H9 (cell line): ENCODE measurements around the gene PAM. TPM values are rescaled to one million over a fixed set of nuclear protein-coding genes. Genes with fewer than 3 reads are reported as not detected.

ENCODE experiments used
- DNase-seq: peaks from one replicate; pipeline ENCODE4 v3.0.0-alpha.2; 2017
- H2AFZ ChIP-seq: one replicate; pipeline ENCODE4 v1.6.1; 2013; ENCODE audit warnings: mild to moderate bottlenecking, low read length, control low read depth, moderate library complexity
- H2AK5ac ChIP-seq: 2 replicates; pipeline ENCODE4 v1.6.1; 2013; ENCODE audit warnings: low read length, control low read depth, mixed read lengths; ENCODE audit not compliant: insufficient read length
- H2BK120ac ChIP-seq: one replicate; pipeline ENCODE4 v1.6.1; 2013; ENCODE audit warnings: low read depth, mild to moderate bottlenecking, low read length, control low read depth, inconsistent platforms; ENCODE audit not compliant: poor library complexity, severe bottlenecking
- H2BK12ac ChIP-seq: 2 replicates; pipeline ENCODE4 v1.6.1; 2013; ENCODE audit warnings: low read length, control low read depth, mixed read lengths, low read depth; ENCODE audit not compliant: insufficient read length
- H2BK15ac ChIP-seq: 2 replicates; pipeline ENCODE4 v1.6.1; 2013; ENCODE audit warnings: low read depth, low read length, control low read depth
- H2BK20ac ChIP-seq: one replicate; pipeline ENCODE4 v1.6.1; 2013; ENCODE audit warnings: low read depth, mild to moderate bottlenecking, low read length, control low read depth, inconsistent platforms; ENCODE audit not compliant: poor library complexity, severe bottlenecking
- H2BK5ac ChIP-seq: 2 replicates; pipeline ENCODE4 v1.6.1; 2013; ENCODE audit warnings: low read length, control low read depth, mixed read lengths; ENCODE audit not compliant: insufficient read length
- H3K14ac ChIP-seq: 2 replicates; pipeline ENCODE4 v1.6.1; 2013; ENCODE audit warnings: low read length, control low read depth; ENCODE audit not compliant: insufficient read depth
- H3K18ac ChIP-seq: 2 replicates; pipeline ENCODE4 v1.6.1; 2013; ENCODE audit warnings: low read depth, mild to moderate bottlenecking, mixed read lengths, low read length, control low read depth; ENCODE audit not compliant: insufficient read length
- H3K23ac ChIP-seq: 2 replicates; pipeline ENCODE4 v1.6.1; 2013; ENCODE audit warnings: low read length, control low read depth, mixed read lengths, low read depth; ENCODE audit not compliant: insufficient read length
- H3K23me2 ChIP-seq: 2 replicates; pipeline ENCODE4 v1.6.1; 2013; ENCODE audit warnings: low read depth, mild to moderate bottlenecking, mixed read lengths, low read length, control low read depth; ENCODE audit not compliant: insufficient read length, poor library complexity, severe bottlenecking
- H3K27ac ChIP-seq: 2 replicates; pipeline ENCODE4 v1.5.1; 2013; ENCODE audit warnings: low read length, control low read depth, mixed read lengths, low read depth; ENCODE audit not compliant: insufficient read length
- H3K27me3 ChIP-seq: 2 replicates; pipeline ENCODE4 v1.6.1; 2013; ENCODE audit warnings: low read length, control low read depth, inconsistent platforms; ENCODE audit not compliant: insufficient read depth
- H3K4ac ChIP-seq: 2 replicates; pipeline ENCODE4 v1.6.1; 2013; ENCODE audit warnings: low read depth, mild to moderate bottlenecking, control low read depth, inconsistent platforms, low read length, moderate library complexity
- H3K4me1 ChIP-seq: 2 replicates; pipeline ENCODE4 v1.6.1; 2013; ENCODE audit warnings: low read length, control low read depth, inconsistent platforms; ENCODE audit not compliant: insufficient read depth
- H3K4me2 ChIP-seq: 2 replicates; pipeline ENCODE4 v1.6.1; 2013; ENCODE audit warnings: low read length, control low read depth, mixed read lengths; ENCODE audit not compliant: insufficient read length, insufficient read depth
- H3K56ac ChIP-seq: 2 replicates; pipeline ENCODE4 v1.6.1; 2013; ENCODE audit warnings: low read depth, mild to moderate bottlenecking, mixed read lengths, low read length, control low read depth; ENCODE audit not compliant: insufficient read length
- H3K79me1 ChIP-seq: 2 replicates; pipeline ENCODE4 v1.6.1; 2013; ENCODE audit warnings: low read depth, mild to moderate bottlenecking, moderate library complexity, low read length, control low read depth, inconsistent platforms; ENCODE audit not compliant: insufficient read depth, poor library complexity, severe bottlenecking
- H3K79me2 ChIP-seq: 2 replicates; pipeline ENCODE4 v1.6.1; 2013; ENCODE audit warnings: low read length, control low read depth, inconsistent platforms; ENCODE audit not compliant: insufficient read depth
- H3K9ac ChIP-seq: 2 replicates; pipeline ENCODE4 v1.6.1; 2013; ENCODE audit warnings: low read length, control low read depth, mixed read lengths; ENCODE audit not compliant: insufficient read length; ENCODE audit errors: extremely low read depth
- H3K9me3 ChIP-seq: one replicate; pipeline ENCODE4 v1.6.1; 2013; ENCODE audit warnings: low read depth, low read length, inconsistent platforms; ENCODE audit not compliant: control insufficient read depth
- H3T11ph ChIP-seq: one replicate; pipeline ENCODE4 v1.6.1; 2013; ENCODE audit warnings: mild to moderate bottlenecking, low read length, control low read depth, inconsistent platforms
- H4K20me1 ChIP-seq: one replicate; pipeline ENCODE4 v1.6.1; 2013; ENCODE audit not compliant: control insufficient read depth, insufficient read length, insufficient read depth
- H4K5ac ChIP-seq: 2 replicates; pipeline ENCODE4 v1.6.1; 2013; ENCODE audit warnings: low read depth, mild to moderate bottlenecking, mixed read lengths, low read length, control low read depth; ENCODE audit not compliant: insufficient read length
- H4K8ac ChIP-seq: replicated peaks from 2 replicates; pipeline ENCODE4 v1.6.1; 2013; ENCODE audit warnings: low read length, control low read depth, mixed read lengths, low read depth; ENCODE audit not compliant: insufficient read length
- H4K91ac ChIP-seq: 2 replicates; pipeline ENCODE4 v1.6.1; 2013; ENCODE audit warnings: low read depth, mild to moderate bottlenecking, moderate library complexity, mixed read lengths, low read length, control low read depth; ENCODE audit not compliant: insufficient read length
- H3K27ac Mint-ChIP-seq, 3 experiments: 2 replicates in 2 of 3; 3 replicates in 1 of 3; pipeline ENCODE4 v1.8.0; 2020 to 2021; ENCODE audit warnings: mixed read lengths in 3 of 3, mild to moderate bottlenecking in 1 of 3, moderate library complexity in 1 of 3
- H3K27me3 Mint-ChIP-seq: 2 replicates; pipeline ENCODE4 v1.8.0; 2021; ENCODE audit warnings: low read depth, mild to moderate bottlenecking, moderate library complexity, mixed read lengths
- H3K36me3 Mint-ChIP-seq, 3 experiments: 2 replicates in 2 of 3; 3 replicates in 1 of 3; pipeline ENCODE4 v1.8.0; 2020 to 2021; ENCODE audit warnings: low read depth in 3 of 3, mixed read lengths in 3 of 3; ENCODE audit not compliant: insufficient read depth in 1 of 3
- H3K4me1 Mint-ChIP-seq, 2 experiments: 2 replicates each; pipeline ENCODE4 v1.8.0; 2020; ENCODE audit warnings: mixed read lengths in 2 of 2
- H3K4me3 Mint-ChIP-seq, 2 experiments: 2 replicates in 1 of 2; 3 replicates in 1 of 2; pipeline ENCODE4 v1.8.0; 2020 to 2021; ENCODE audit warnings: mild to moderate bottlenecking in 2 of 2, mixed read lengths in 2 of 2, moderate library complexity in 1 of 2
- H3K9me3 Mint-ChIP-seq, 2 experiments: 2 replicates in 1 of 2; 3 replicates in 1 of 2; pipeline ENCODE4 v1.8.0; 2020; ENCODE audit warnings: mild to moderate bottlenecking in 2 of 2, mixed read lengths in 2 of 2, moderate library complexity in 1 of 2
- WGBS: extraction: QIAGEN DNeasy Blood & Tissue Kit; methylation state at CpG from one replicate; pipeline ENCODE4 v1.1.7; 2013; ENCODE audit warnings: missing lambda C conversion rate, low lambda C conversion rate, mixed read lengths; ENCODE audit not compliant: insufficient read length; ENCODE audit errors: extremely low coverage; 5-methylcytosine and 5-hydroxymethylcytosine counted together
- total RNA-seq: library from RNA; stranded (reverse); gene quantifications from 2 replicates; pipeline ENCODE4 v1.2.1, GENCODE V29; 2021
- TF ChIP-seq, protein P1 (sequence below): fragments of 200-600 bp; sonication (generic); conservative IDR thresholded peaks from 3 replicates; pipeline ENCODE4 v1.8.0; 2021; ENCODE audit warnings: antibody characterized with exemption, mild to moderate bottlenecking

Gene PAM
- total RNA-seq, 1 experiment from 2014 or later, result 31.5 TPM

DNA sequence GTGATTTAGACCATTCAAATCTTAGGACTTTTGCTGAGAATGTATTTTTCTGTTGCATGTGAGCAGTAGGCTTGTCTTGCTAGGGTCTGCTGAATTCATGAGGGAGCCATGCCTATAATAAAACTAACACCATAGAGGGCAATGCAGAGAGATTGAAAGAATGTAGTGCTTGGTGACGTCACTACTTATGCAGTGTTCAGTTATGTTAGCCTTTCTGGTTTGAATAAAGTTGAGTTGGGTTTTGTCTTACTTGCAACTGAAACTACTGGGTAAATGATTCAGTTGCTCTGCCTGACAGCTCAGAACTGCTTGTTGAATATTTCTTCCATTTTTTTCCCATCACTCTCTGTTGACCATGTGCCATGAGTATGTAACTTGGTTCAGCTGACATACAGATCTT, 114.1 kb downstream of the PAM start:
- TF ChIP-seq, protein P1, sequence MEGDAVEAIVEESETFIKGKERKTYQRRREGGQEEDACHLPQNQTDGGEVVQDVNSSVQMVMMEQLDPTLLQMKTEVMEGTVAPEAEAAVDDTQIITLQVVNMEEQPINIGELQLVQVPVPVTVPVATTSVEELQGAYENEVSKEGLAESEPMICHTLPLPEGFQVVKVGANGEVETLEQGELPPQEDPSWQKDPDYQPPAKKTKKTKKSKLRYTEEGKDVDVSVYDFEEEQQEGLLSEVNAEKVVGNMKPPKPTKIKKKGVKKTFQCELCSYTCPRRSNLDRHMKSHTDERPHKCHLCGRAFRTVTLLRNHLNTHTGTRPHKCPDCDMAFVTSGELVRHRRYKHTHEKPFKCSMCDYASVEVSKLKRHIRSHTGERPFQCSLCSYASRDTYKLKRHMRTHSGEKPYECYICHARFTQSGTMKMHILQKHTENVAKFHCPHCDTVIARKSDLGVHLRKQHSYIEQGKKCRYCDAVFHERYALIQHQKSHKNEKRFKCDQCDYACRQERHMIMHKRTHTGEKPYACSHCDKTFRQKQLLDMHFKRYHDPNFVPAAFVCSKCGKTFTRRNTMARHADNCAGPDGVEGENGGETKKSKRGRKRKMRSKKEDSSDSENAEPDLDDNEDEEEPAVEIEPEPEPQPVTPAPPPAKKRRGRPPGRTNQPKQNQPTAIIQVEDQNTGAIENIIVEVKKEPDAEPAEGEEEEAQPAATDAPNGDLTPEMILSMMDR, result no peak
- H3K27ac Mint-ChIP-seq, result no peak overlapping the region
- H3K18ac ChIP-seq, result no peak overlapping the region
- no peak overlapping the region for H2BK120ac ChIP-seq
- no peak overlapping the region for H2BK12ac ChIP-seq
- no peak for DNase-seq
- H3K23ac ChIP-seq, result no peak overlapping the region
- no peak overlapping the region for H4K5ac ChIP-seq
- H3K9me3 ChIP-seq, result no peaks in the 10 kb centered on the region
- H3K4me1 Mint-ChIP-seq, result peaks cover 21 to 28% of the 10 kb centered on the region in 2 experiments
- no peaks in the 10 kb centered on the region for H3K79me1 ChIP-seq
- no peak overlapping the region for H2AFZ ChIP-seq
- H3T11ph ChIP-seq, result no peak overlapping the region
- H3K23me2 ChIP-seq, result peaks cover 13% of the 10 kb centered on the region
- no peaks in the 10 kb centered on the region for H4K20me1 ChIP-seq
- H3K4me3 Mint-ChIP-seq, result no peak overlapping the region
- H3K27me3 Mint-ChIP-seq, result no peaks in the 10 kb centered on the region
- H3K9ac ChIP-seq, result no peak overlapping the region
- H2BK5ac ChIP-seq, result no peak overlapping the region
- no peak overlapping the region for H3K4me2 ChIP-seq
- no peak overlapping the region for H2AK5ac ChIP-seq
- no peak overlapping the region for H4K91ac ChIP-seq
- WGBS, result no CpG with 5 or more reads among the region's 1 CpG
- H3K27ac ChIP-seq, result no peak overlapping the region
- H4K8ac ChIP-seq, result no peak overlapping the region
- no peaks in the 10 kb centered on the region for H3K79me2 ChIP-seq
- no peak overlapping the region for H3K56ac ChIP-seq
- H3K9me3 Mint-ChIP-seq, result no peaks in the 10 kb centered on the region
- no peak overlapping the region for H3K4ac ChIP-seq
- peaks cover 0 to 5% (median 0%) of the 10 kb centered on the region in 3 experiments; a peak in 1 of 7 replicates for H3K36me3 Mint-ChIP-seq
- no peak overlapping the region for H2BK15ac ChIP-seq
- H3K4me1 ChIP-seq, result no peaks in the 10 kb centered on the region
- H3K27me3 ChIP-seq, result no peaks in the 10 kb centered on the region; the same call in 1 of the 2 replicates
- H2BK20ac ChIP-seq, result no peak overlapping the region
- no peak overlapping the region for H3K14ac ChIP-seq
